Peyer's patch (tissue), 4 donors: ENCODE measurements around the gene ZNF217. TPM values are rescaled to one million over a fixed set of nuclear protein-coding genes. Genes with fewer than 3 reads are reported as not detected.
"Not testable (repeated sequence)": the region's sequence is repeated elsewhere in the genome, so short reads cannot be mapped to it uniquely, and the experiment has no call there.

Experiments
- DNase-seq, 3 donors: peaks; one replicate each; pipeline ENCODE4 v3.0.0-alpha.2; 2017 to 2019
- H3K27ac ChIP-seq, 4 donors: fragments of 200-600 bp; sonication (generic); one replicate each; pipeline ENCODE4 v1.5.1; 2016 to 2019
- H3K27me3 ChIP-seq, 2 donors: fragments of 200-600 bp; sonication (generic); one replicate each; pipeline ENCODE4 v1.5.1; 2019
- H3K36me3 ChIP-seq, 3 donors: fragments of 200-600 bp; sonication (generic); one replicate each; pipeline ENCODE4 v1.5.1; 2016 to 2019
- H3K4me1 ChIP-seq, 4 donors: fragments of 200-600 bp; sonication (generic); one replicate each; pipeline ENCODE4 v1.5.1; 2016 to 2019
- H3K4me3 ChIP-seq, 4 donors: fragments of 200-600 bp; sonication (generic); 1 replicate in 3 of 4; 2 replicates in 1 of 4; pipeline ENCODE4 v1.5.1; 2016 to 2019; ENCODE audit warnings: mild to moderate bottlenecking in 1 of 4
- H3K9me3 ChIP-seq, 4 donors: fragments of 200-600 bp; sonication (generic); one replicate each; pipeline ENCODE4 v1.5.1; 2016 to 2019; ENCODE audit warnings: mild to moderate bottlenecking in 1 of 4
- CTCF ChIP-seq, 6 experiments: fragments of 450-650 bp in 4 of 6; fragments of 200-600 bp in 2 of 6; sonication (generic) in 1 of 6; IDR thresholded peaks; one replicate each; pipeline ENCODE4 v1.5.1; 2017 to 2019; ENCODE audit warnings: antibody characterized with exemption in 6 of 6, mild to moderate bottlenecking in 3 of 6, moderate library complexity in 1 of 6
- POLR2A ChIP-seq, 2 donors: fragments of 450-650 bp; IDR thresholded peaks; one replicate each; pipeline ENCODE4 v1.5.1; 2017; ENCODE audit warnings: antibody characterized with exemption in 2 of 2, mild to moderate bottlenecking in 2 of 2, moderate library complexity in 2 of 2
- total RNA-seq, 4 donors: library from RNA; depleted of rRNA; stranded (reverse); fragments of >200 nt; gene quantifications; one replicate each; pipeline ENCODE4 v1.1.0, GENCODE V29; 2016

Gene ZNF217
- total RNA-seq, 4 donors from 2014 or later, result 23.3 to 59.4 (median 43.4) TPM

GRCh38 chr20:53584550-53584913 is 9.1 kb downstream of the ZNF217 start:
- not testable (repeated sequence) for DNase-seq, H3K9me3 ChIP-seq, H3K4me3 ChIP-seq, H3K27me3 ChIP-seq
- H3K4me1 ChIP-seq, result peaks cover 0 to 57% (median 14%) of the 10 kb centered on the region in 4 donors
- H3K36me3 ChIP-seq, result peaks cover 0 to 26% (median 0%) of the 10 kb centered on the region in 3 donors
- peak overlapping the region; percentile 66 to 83 (median 78) for H3K27ac ChIP-seq

- DNase-seq, result peak in 2 of 3 donors; percentile 15 to 18
- H3K27me3 ChIP-seq, H3K9me3 ChIP-seq, H3K4me3 ChIP-seq: not testable (repeated sequence)
- Histone ChIP-seq H3K4me1 (peaks cover 0 to 62% (median 15%) of the 10 kb centered on the region in 4 donors), H3K27ac (peak overlapping the region; percentile 66 to 83 (median 78)), H3K36me3 (peaks cover 0 to 26% (median 0%) of the 10 kb centered on the region in 3 donors)
These were observed 9.7 kb downstream of the ZNF217 start for GRCh38 chr20:53583660-53584549.

- Histone ChIP-seq H3K4me3 (peak overlapping the region; percentile 1 to 43 (median 23)), H3K27ac (peak overlapping the region; percentile 66 to 83 (median 78))
These were observed 10.9 kb downstream of the ZNF217 start for GRCh38 chr20:53582574-53583351.

GRCh38 chr20:53582251-53582570 is 11.4 kb downstream of the ZNF217 start:
- Histone ChIP-seq H3K36me3 (peaks cover 0 to 35% (median 0%) of the 10 kb centered on the region in 3 donors), H3K4me3 (peak overlapping the region; percentile 1 to 43 (median 23)), H3K4me1 (peaks cover 0 to 77% (median 18%) of the 10 kb centered on the region in 4 donors), H3K27me3 (no peaks in the 10 kb centered on the region), H3K9me3 (no peaks in the 10 kb centered on the region), H3K27ac (peak overlapping the region; percentile 66 to 83 (median 78))
- DNase-seq, result no peak
- TF ChIP-seq CTCF (IDR thresholded peaks at IDR 0.05) (no peak), POLR2A (IDR thresholded peaks at IDR 0.05) (no peak)

More at GRCh38 chr20:53582574-53583351, 10.9 kb downstream of the ZNF217 start:
- Histone ChIP-seq H3K27me3 (no peaks in the 10 kb centered on the region), H3K9me3 (no peaks in the 10 kb centered on the region), H3K36me3 (peaks cover 0 to 32% (median 0%) of the 10 kb centered on the region in 3 donors), H3K4me1 (peaks cover 0 to 72% (median 18%) of the 10 kb centered on the region in 4 donors)
- DNase-seq, result peak in 1 of 3 donors; percentile 66
- TF ChIP-seq CTCF (IDR thresholded peaks at IDR 0.05), result no peak
- TF ChIP-seq POLR2A (IDR thresholded peaks at IDR 0.05), result no peak

GRCh38 chr20:53581444-53582250 is 12.0 kb downstream of the ZNF217 start:
- Histone ChIP-seq H3K9me3 (no peaks in the 10 kb centered on the region), H3K4me3 (peak overlapping the region; percentile 1 to 43 (median 23)), H3K36me3 (peaks cover 0 to 40% (median 0%) of the 10 kb centered on the region in 3 donors), H3K27me3 (no peaks in the 10 kb centered on the region), H3K27ac (peak overlapping the region; percentile 66 to 83 (median 78)), H3K4me1 (peaks cover 0 to 77% (median 15%) of the 10 kb centered on the region in 4 donors)
- TF ChIP-seq CTCF (IDR thresholded peaks at IDR 0.05) (no peak), POLR2A (IDR thresholded peaks at IDR 0.05) (no peak)
- DNase-seq, result peak in 2 of 3 donors; percentile 68 to 79
